Nucleus accumbens (tissue), 56 donors: ENCODE results near the gene CAPN1.
"Not testable (repeated sequence)": the region's sequence is repeated elsewhere in the genome, so short reads cannot be mapped to it uniquely, and the experiment has no call there.

Source experiments
- DNase-seq, 56 donors: peaks; one replicate each; lab custom pipeline; 2025; lab: John Stamatoyannopoulos, UW

Gene CAPN1

DNA sequence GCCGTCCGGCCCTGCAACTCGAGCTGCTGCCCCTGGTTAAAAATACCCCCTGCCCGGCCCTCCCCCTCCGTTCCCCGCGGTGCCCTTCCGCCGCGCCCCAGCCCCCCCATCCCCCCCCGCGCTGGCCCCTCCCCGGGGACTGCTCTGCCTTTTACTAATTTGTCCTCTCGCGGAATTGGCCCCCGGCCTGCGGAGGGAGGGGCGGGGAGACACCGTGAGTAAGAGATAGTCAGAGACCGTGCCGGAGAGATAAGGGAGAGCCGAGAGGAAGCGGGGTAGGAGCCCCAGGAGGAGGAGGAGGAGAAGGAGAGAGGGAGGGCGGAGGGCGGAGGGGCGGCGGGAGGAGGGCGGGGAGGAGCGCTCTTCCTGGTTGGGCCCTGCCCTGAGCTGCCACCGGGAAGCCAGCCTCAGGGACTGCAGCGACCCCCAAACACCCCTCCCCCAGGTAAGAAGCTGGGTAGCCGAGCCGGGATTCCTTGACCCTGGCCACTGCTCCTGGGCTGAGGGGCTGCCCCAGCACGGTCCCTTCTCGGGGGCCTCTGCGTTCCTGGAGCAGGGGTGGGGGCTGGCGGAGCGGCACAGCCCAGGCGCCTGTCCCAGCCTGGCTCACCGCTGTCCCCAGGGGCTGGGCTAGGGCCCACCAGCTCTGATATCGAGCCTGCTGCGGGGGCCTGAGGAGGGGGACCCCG lies at the start of gene CAPN1:
CAPN1 (plus strand) TSS at position 360 of the 689 bp plus-strand sequence. CDS start 774 bp downstream, outside the sequence.
- peak in 35 of 56 donors; percentile 6 to 68 (median 31) for DNase-seq

DNA sequence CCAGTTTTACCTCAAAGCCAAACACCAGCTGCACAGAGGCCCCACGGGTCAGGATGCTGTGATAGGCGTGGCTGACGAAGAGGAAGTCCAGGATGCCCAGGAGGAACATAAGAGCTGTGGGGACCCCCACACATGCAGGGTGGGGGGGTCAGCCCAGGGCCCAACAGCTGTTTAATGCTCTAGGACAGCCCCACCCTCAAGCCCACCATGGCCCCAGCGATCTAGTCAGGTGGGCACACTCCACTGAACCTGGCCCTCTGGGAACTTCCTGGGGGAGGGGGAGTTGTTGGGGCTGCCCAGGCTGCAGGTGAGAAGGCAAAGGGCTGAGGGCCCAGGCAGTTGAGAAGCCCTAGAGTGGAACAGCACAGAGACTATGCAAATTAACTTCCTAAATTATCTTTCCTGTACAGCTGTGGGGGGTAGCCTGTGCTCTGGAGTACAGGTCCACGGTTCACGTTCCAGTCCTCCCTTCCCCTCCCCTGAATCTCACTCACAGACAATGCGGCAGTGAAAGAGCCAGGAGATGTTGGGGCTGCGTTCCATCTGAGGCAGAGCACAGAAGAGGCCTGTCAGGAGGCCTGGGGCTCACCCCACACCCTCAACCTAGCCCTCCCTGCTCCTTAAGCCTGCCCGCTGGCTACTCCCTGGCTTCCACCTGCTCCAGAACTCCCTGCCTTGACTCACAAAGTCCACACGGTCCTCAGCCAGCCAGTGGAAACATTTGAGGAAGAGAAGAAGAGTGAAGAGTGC lies 49.3 kb upstream of the CAPN1 start:
- DNase-seq, result no peak

DNA sequence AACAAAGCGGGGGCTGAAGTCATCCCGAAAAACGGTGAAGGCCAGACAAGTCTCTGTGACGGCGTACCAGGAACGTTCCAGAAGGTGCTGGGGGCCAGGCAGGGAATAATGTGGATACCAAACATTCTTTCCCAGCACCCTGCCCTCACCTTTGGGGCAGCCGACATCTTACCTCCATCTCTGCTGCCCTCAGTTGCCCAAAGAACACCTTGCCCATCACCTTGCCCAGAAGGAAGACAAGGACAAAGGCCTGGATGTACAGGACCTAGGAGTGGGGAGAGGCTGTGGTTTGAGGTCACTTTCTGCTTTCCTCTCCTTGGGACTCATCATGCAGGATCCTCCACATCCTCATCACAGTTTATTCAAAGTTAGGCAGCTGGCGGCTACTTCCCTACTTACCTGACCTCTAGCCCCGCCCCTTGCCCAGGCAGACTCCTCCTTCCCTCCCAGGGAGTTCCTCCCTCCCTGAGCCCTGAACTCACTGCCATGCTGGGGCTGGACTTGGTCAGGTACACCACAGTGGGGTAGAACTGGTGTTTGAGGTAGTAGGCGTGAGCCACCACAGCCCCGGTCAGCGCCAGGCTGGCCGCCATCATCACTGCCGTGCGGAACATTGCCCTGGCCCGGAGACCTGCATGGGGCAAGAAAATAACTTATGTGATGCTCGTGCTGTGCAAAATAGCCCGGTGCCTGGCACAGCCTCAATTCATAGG lies 48.6 kb upstream of the CAPN1 start:
- peak in 1 of 56 donors; percentile 16 for DNase-seq

DNA sequence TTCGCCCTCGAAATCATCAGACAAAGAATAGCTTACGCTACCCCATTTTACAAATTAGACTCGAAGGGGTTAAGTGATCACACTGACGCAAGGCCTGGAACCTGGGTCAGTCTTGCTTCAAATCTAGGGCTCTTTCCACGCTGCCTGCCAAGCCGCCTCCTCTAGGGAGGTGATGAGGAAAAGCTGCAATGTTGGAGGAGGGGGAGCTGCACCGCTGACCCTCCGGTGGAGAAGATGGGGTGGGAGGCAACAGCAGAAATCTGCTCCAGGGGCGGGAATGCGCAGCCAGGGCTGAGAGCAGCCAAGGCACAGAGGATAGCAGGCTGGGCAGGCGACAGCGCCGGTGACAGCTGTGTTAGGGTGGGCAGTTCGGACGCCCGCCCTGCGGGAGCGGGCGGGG lies 48.0 kb upstream of the CAPN1 start:
- DNase-seq, result peak in 1 of 56 donors; percentile 18

DNA sequence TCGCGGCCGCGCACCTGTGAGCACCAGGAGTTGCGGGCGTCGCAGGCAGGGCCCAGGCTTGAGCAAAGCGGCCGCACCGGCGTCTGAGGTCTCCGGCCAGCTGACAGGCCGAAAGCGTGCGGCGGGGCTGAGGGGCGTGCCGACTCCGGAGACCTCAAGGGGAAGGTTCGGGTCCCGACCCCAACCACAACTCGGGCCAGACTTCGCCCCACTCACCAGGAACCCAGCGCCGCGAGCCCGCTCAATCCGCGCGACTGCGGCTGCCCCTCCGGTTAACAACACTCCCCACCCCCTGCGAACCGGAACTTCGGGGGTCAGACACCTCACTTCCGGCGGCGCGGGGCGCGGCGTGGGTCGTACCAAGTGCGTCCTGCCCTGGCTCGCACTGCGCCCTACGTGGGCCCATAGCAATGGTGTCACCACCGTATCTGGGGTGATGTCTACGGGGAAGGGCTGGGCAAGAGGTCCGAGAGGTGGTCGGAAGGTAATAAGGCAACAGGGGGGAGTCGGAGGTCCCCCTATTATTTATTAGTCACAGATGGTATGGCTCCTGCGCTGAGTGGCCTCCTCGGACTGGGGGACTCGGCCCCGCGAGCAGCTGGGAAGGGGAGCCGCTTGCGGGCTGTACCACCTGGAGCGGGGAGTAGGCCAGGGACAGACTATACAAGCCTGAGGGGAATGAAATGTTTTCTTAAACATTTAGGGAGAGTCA lies 47.3 kb upstream of the CAPN1 start, which contains the start of gene SYVN1:
SYVN1 (minus strand) TSS at position 280 of the 712 bp plus-strand sequence. CDS start 918 bp downstream, outside the sequence.
- DNase-seq, result peak in 55 of 56 donors; percentile 54 to 97 (median 88)

DNA sequence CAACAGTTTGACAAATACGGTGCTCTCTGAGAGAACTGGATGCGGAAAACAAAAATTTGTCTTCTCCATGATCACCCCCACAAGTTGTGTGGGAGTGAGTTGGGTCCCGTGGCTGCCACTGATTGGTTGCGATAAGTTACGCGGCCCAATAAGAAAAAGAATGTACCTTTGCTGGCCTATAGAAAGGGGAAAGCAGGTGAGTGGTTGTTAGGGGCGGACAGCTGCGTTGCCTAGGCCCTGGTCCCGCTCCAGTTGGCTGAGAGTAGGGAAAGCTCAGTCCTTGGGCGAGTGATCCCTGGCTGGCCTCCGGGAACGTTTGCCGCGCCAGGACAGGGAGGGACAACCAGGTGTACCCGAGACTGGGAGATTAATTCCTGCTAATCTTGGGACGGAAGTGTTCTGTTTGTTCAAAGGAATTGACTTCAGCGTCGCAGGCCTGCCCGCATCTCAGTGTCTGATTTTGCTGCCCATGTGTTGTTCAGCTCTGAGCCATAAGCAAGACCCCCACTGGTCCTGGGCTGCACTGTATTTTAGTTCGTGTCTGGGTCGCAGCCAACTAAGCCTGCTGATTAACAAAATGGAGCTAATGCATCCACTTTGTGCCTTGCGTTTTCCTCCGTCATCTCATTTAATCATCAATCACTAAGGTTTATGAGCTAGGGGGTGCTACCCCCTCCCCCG lies 46.6 kb upstream of the CAPN1 start:
- DNase-seq, result peak in 54 of 56 donors; percentile 51 to 94 (median 84)

DNA sequence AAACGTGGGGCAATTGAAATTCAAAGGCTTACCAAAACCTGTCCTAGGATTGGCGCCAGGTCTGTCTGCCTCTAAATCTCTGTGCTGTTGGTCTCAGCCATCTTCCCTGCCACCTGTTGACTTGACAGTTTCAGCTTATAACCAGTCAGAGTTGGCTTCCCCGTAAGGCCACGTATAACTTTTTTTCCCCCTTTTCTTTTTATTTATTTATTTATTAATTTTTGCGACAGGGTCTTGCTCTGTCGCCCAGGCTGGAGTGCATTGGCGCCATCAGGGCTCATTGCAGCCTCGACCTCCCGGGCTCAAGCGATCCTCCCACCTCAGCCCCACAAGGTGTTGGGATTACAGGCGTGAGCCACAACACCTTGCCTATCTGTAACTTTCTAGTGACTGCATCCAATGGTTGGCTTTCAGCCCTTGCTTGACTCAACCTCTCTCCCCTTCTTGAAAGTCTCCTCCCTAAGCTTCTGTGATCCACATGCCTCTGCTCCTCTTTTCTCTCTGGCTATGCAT lies 46.0 kb upstream of the CAPN1 start:
- DNase-seq, result no peak

DNA sequence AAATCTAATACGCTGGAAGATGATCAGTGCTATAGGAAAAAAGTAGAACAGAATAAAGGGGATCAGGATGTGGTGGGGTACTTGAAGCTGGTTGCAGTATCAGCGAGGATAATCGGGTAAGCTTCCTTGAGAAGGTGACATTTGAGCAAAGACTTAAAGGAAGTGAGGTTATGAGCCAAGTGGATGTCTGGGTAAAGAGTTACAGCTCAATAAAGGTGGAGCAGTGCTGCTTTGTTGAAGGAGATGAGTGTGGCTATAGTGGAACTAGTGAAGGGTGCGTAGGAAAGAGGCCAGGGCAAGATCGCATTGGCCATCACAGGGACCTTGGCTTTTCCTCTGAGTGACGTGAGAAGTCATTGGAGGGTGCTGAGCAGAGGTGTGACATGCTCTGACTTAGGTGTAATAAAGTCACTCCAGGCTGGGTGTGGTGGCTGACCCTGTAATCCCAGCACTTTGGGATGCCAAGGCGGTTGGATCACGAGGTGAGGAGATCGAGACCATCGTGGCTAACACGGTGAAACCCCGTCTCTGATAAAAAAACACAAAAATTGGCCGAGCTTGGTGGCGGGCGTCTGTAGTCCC lies 45.1 kb upstream of the CAPN1 start:
- no peak for DNase-seq

DNA sequence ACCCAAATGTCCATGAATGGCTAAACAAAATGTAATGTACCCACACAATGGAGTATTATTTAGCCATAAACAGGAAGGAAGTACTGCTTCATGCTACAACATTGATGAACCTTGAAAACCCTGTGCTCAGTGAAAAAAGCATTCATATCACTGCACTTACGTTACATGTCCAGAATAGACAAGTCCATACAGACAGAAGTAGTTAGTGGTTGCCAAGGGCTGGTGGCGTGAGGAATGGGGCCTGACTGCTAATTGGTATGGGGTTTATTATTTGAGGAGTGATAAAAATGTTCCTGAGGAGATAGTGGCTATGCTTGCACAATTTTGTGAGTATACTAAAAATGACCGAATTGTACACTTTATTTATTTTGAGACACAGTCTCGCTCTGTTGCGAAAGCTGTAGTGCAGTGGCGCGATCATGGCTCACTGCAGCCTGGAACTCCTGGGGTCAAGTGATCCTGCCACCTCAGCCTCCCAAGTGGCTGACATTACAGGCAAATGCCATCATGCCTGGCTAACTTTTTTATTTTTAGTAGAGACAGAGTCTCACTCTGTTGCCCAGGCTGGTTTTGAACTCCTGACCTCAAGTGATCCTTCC lies 39.7 kb upstream of the CAPN1 start:
- DNase-seq, result no peak

DNA sequence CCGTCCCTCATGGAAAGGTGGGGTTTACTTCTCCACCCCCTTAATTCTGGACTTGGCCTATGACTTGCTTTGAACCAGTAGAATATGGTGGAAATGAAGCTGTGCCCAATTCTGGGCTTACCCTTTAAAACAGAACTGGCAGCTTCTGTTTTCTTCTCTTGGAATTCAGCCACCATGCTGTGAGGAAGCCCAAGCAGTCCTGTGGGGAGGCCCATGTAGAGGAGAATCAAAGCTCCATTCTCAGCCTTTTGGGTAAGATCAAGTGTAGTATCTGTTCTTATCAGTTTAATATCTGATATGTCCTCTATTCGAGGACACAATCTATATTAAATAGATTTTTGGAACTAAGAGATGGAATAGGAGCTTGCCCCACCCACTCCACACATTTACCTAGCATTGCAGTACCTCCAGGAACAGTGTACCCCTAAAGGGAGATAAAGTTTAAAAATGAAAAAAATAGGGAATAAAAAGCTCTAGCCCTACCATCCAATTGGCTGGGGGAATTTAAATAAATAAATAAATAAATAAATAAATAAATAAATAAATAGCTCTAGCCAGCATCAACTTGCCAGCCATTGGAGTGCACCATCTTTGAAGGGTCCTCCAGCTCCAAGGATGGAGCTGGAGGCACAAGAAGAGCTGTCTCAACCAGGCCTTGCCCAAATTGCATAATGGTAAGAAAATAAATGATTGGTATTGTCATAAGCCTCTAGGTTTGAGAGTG lies 34.2 kb upstream of the CAPN1 start:
- DNase-seq, result no peak

DNA sequence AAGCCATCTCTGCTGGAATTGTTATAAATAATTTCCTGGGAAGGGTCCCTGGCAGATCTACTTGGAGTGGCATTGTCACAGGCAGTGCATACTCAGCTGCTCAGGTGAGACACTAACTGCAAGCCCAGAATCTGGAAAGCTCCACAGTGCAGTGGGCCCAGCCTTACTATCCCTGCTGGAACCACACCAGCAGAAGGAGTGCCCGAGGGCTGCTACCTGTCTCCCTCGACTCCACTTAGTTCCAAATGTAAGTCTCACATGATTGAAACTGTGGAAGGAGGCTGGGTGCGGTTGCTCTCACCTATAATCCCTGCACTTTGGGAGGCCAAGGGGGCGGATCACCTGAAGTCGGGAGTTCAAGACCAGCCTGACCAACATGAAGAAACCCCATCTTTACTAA lies 33.1 kb upstream of the CAPN1 start:
- no peak for DNase-seq

DNA sequence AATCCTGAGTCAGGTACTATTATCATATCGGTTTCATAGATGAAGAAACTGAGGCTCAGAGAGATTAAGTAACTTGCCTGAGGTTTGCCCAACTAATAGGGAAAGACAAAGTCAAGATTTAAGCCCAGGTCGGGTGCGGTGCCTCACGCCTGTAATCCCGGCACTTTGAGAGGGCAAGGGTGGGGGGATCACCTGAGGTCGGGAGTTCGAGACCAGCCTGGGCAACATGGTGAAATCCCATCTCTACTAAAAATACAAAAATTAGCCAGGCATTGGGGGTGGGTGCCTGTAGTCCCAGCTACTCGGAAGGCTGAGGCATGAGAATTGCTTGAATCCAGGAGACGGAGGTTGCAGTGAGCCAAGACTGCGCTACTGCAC lies 31.6 kb upstream of the CAPN1 start:
- DNase-seq, result not testable (repeated sequence)

DNA sequence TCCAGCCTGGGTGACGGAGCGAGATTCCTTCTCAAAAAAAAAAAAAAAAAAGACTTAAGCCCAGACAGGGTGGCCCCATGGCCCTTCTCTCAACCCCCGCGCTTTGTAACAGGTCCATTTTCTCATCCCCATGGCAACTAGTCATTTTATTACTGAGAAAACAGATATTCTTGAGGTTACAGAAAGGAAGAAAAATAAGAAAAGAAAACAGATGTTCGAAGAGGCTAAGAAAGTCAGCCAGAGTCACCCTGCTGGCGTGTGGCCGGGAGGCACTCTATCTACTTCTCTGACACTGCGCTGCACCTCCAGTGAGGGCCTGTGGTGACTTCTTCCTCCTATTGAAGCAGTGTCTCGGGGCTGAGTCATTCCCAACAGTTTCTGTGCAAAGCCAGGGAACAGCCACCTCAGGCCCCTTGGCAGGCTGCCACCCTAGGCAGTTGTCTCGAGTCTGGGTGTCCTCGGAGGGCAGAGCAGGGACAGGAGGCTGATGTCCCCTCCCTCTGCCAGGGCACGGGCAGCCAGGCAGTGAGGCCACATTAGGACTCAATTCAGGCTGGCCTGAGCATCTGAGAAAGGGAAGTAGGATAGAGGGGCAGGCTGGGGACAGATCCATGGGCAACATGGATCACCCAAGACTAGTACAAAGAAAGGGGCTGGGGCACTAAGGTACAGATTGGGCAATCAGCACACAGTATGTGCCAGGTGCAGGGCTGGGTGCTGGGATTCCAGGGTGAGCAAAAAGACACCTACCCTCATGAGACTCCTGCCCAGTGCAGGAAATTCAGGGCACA lies 31.0 kb upstream of the CAPN1 start:
- DNase-seq, result peak in 46 of 56 donors; percentile 5 to 85 (median 39)

DNA sequence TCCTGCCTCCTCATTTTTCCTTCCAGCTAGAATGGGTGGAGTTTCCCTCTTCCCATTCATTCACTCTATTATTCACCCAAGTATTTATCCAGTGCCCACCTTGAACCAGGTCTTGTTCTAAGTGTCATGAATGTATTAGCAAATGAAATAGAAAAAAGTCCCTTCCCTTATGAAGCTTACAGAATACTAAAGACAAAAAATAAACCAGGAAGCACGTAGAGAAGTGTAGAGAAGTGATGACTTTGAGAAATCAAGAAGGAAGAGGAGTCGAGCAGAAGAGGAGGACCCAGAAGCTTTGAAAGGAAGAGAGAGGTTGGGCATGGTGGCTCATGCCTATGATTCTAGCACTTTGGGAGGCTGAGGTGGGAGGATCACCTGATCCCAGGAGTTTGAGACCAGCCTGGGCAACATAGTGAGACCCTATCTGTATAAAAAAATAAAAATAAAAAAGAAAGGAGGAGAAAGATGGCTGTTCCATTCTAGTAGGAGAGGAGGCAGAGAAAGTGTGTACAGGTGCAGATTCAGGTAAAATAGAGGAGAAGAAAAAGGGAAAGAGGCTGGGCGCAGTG lies 30.3 kb upstream of the CAPN1 start:
- DNase-seq, result no peak

DNA sequence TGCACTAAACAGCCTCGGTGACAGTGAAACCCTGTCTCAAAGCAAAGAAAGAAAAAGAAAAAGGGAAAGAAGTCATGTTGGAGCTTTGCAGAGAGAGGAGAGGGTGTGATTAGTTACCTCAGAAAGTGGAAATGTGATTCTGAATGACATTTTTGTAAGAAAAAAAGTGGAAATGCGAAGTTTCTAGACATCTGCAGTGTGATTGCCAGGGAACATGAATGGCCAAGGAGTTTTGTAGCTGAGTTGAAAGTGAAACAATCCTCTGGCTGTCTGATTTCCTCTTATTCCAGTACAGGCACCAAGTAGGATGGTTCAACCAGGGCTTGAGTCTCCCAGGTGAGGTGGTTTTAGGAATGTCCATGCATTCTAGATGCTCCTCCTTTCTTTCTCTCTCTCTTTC lies 29.6 kb upstream of the CAPN1 start:
- no peak for DNase-seq

DNA sequence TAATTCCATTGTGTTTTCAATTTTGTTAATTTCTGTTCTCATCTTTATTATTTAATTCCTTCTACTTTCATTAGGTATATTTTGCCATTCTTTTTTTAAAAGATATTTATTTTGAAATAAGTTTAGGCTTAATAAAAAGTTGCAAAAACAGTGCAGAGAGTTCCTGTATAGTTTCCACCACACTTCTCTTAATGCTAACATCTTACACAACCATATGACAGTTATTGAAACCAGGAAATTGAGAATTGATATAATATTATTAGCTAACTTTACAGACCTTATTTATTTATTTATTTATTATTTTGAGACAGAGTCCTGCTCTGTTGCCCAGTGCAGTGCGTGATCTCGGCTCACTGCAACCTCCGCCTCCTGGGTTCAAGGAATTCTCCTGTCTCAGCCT lies 25.5 kb upstream of the CAPN1 start:
- DNase-seq, result no peak

DNA sequence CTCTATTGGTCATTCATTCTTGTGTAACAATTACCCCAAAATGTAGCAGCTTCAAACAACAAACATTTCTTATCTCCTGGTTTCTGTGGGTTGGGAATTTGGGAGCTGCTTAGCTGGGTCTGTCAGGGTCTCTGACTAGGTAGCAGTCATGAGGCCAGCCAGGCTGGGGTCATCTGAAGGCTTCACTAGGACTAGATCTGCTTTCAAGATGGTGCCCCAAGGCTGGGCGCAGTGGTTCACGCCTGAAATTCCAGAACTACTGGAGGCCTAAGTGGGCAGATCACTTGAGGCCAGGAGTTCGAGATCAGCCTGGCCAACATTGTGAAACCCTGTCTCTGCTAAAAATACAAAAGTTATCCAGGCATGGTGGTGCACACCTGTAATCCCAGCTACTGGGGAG lies 24.8 kb upstream of the CAPN1 start:
- no peak for DNase-seq
